OCI-LY3 (cell line): ENCODE data around the gene RAB24.

ENCODE experiments used
- H2AFZ ChIP-seq: fragments of 200-600, 300-600 bp; shearing (Covaris generic); 2 replicates; pipeline ENCODE4 v1.6.0; 2014; ENCODE audit warnings: antibody characterized with exemption, low read depth, low read length
- H3K27ac ChIP-seq: fragments of 200-600, 300-600 bp; sonication (generic); 2 replicates; pipeline ENCODE4 v1.5.1; 2014; ENCODE audit warnings: mild to moderate bottlenecking, low read length, moderate library complexity, mixed read lengths
- H3K27me3 ChIP-seq: fragments of 200-600, 300-600 bp; sonication (generic); 2 replicates; pipeline ENCODE4 v1.6.1; 2014; ENCODE audit warnings: low read depth, low read length, mixed read lengths
- H3K36me3 ChIP-seq: fragments of 200-600, 300-600 bp; sonication (generic); replicated peaks from 2 replicates; pipeline ENCODE3; 2014; ENCODE audit warnings: low read depth, low read length, mixed read lengths
- H3K4me1 ChIP-seq: fragments of 300-600, 200-600 bp; sonication (generic); 2 replicates; pipeline ENCODE4 v1.6.1; 2014; ENCODE audit warnings: low read length, mixed read lengths
- H3K4me2 ChIP-seq: fragments of 200-600, 300-600 bp; sonication (generic); 2 replicates; pipeline ENCODE4 v1.6.1; 2014; ENCODE audit warnings: low read length, mixed read lengths
- H3K4me3 ChIP-seq: fragments of 300-600, 200-600 bp; sonication (generic); 2 replicates; pipeline ENCODE4 v1.5.1; 2014; ENCODE audit warnings: antibody characterized with exemption, mild to moderate bottlenecking, low read length, moderate library complexity
- H3K79me2 ChIP-seq: fragments of 300-600, 200-600 bp; shearing (Covaris generic); 2 replicates; pipeline ENCODE4 v1.6.1; 2014; ENCODE audit warnings: mild to moderate bottlenecking, low read length, mixed read lengths
- H3K9ac ChIP-seq: fragments of 300-600, 200-600 bp; shearing (Covaris generic); 2 replicates; pipeline ENCODE4 v1.6.0; 2014; ENCODE audit warnings: mild to moderate bottlenecking, low read length, moderate library complexity
- H3K9me3 ChIP-seq: fragments of 200-600, 300-600 bp; shearing (Covaris generic); 2 replicates; pipeline ENCODE4 v1.6.1; 2014; ENCODE audit warnings: low read length, mixed read lengths; ENCODE audit not compliant: insufficient read depth
- H4K20me1 ChIP-seq: fragments of 200-600, 300-600 bp; sonication (generic); 2 replicates; pipeline ENCODE4 v1.6.1; 2016; ENCODE audit warnings: low read length, mixed read lengths; ENCODE audit not compliant: insufficient read depth
- EZH2phosphoT487 ChIP-seq: fragments of 200-600 bp; shearing (Covaris generic); IDR thresholded peaks from 2 replicates; pipeline ENCODE4 v1.6.1; 2018; ENCODE audit warnings: antibody characterized with exemption, mixed run types, low read depth
- TF ChIP-seq, protein P1 (sequence below): fragments of 200-600, 300-600 bp; sonication (generic); IDR thresholded peaks from 2 replicates; pipeline ENCODE4 v1.5.1; 2014; ENCODE audit warnings: antibody characterized with exemption, low read length, low read depth

RAB24 gene

DNA sequence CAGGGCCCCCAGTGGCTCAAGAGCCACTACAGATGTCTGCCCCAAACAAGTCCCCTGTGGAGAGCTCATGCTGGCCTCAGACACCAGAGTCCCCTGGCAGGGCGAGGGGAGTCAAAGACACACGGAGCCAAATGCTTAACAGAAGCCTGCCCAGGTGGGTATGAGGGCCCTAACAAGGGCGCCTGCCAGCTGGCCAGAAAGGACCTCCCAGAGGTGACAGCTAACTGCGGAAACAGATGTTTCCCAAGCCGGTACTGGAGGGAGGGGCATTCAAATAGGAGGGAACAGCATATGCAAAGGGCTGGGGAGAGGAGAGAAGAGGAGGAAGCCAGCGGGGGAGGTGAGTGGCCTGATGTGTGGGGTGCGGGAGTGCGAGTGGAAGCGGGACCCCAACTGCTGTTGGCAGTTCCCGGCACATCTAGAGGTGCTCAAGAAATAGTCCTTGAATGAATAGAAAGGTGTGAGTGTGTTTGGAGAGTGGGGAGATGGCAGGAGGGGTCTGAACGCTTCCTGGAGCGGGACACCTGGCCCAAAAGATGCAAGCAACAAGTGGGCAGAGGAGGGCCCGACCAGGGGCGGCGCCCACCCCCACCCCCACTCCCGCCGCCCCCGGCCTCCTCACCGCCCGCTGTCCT, 7.4 kb upstream of the RAB24 start:
- Histone ChIP-seq H3K4me3 (peak overlapping the region; percentile 86), H3K27ac (no peak overlapping the region), H3K4me2 (peak overlapping the region; percentile 86), H3K4me1 (peaks cover 24% of the 10 kb centered on the region), H3K9me3 (no peaks in the 10 kb centered on the region), H3K27me3 (no peaks in the 10 kb centered on the region), H3K36me3 (peaks cover 16% of the 10 kb centered on the region), H4K20me1 (peaks cover 15% of the 10 kb centered on the region; the same call in 1 of the 2 replicates), H3K79me2 (peaks cover 3% of the 10 kb centered on the region), H3K9ac (peak overlapping the region; percentile 90), H2AFZ (no peak overlapping the region)
- no peak for TF ChIP-seq EZH2phosphoT487
- TF ChIP-seq, protein P1, sequence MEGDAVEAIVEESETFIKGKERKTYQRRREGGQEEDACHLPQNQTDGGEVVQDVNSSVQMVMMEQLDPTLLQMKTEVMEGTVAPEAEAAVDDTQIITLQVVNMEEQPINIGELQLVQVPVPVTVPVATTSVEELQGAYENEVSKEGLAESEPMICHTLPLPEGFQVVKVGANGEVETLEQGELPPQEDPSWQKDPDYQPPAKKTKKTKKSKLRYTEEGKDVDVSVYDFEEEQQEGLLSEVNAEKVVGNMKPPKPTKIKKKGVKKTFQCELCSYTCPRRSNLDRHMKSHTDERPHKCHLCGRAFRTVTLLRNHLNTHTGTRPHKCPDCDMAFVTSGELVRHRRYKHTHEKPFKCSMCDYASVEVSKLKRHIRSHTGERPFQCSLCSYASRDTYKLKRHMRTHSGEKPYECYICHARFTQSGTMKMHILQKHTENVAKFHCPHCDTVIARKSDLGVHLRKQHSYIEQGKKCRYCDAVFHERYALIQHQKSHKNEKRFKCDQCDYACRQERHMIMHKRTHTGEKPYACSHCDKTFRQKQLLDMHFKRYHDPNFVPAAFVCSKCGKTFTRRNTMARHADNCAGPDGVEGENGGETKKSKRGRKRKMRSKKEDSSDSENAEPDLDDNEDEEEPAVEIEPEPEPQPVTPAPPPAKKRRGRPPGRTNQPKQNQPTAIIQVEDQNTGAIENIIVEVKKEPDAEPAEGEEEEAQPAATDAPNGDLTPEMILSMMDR = no peak

DNA sequence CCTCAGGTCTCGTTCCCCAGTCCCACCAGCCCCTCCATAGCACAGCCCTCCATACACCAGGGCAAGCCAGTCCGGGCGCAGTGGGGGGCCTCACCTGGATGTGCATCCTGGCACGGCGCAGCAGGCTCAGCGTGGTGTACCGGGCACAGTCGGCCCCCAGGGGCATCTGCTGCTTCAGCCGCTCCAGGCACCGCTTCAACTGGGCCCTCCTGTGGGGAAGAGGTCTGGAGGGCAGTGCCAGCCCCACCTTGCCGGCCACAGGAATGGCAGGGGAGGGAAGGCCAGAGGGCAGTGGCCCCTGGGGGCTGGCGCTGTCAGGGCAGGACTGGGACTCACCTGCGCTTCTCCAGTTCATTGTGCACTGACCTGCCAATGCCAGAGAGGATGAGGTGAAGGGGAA, 6.8 kb upstream of the RAB24 start:
- no peak overlapping the region for H3K27ac ChIP-seq
- H3K79me2 ChIP-seq = peaks cover 8% of the 10 kb centered on the region
- H3K27me3 ChIP-seq = no peaks in the 10 kb centered on the region

DNA sequence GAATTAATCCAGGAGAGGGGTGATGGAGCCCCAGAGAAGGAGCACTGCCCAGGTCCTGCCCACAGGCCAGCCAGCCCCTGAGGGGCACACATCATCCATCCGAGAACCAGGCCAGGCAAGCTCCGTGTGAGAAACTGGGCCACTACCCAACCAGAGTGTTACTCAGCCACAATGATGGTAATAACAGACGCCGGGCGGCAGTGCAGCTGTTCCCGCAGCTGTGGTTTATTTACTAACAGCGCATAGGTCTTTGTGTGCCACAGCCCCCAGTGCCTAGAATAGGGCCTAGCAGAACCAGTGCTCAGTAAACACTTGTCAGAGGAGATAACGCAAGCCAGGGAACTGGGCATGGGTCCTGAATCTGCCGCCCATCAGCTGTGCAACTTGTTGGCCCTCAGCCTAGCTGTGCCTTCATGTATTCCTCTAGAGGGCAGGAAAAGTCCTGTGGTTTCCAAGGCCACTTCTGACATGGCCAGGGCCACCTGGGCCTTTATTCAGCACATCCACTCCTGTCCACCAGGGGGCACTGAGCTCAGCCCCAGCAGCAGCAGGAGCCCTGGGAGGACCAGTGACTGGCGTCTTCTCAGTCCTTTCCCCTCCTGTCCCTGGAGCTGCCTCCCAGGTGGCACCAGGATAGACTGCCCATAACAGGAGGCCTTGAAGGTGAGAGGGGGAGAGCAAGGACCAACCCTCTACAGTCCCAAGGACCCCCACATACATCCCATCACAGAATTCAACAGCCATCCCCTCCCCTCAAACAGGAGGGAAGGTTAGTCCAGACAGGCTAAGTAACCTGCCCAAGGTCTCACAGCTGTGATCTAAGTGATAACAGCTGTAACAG, 6.1 kb upstream of the RAB24 start:
- peak overlapping the region; percentile 13; the same call in 1 of the 2 replicates for H3K4me2 ChIP-seq
- no peak overlapping the region for H3K27ac ChIP-seq
- TF ChIP-seq, protein P1 = peak; percentile 81
- no peak for TF ChIP-seq EZH2phosphoT487
- H3K36me3 ChIP-seq = peaks cover 21% of the 10 kb centered on the region
- H3K4me3 ChIP-seq = no peak overlapping the region
- H3K4me1 ChIP-seq = peaks cover 32% of the 10 kb centered on the region
- H3K79me2 ChIP-seq = peaks cover 16% of the 10 kb centered on the region
- H3K9me3 ChIP-seq = no peaks in the 10 kb centered on the region
- H3K9ac ChIP-seq = no peak overlapping the region
- H4K20me1 ChIP-seq = peaks cover 15% of the 10 kb centered on the region; the same call in 1 of the 2 replicates
- H2AFZ ChIP-seq = no peak overlapping the region
- no peaks in the 10 kb centered on the region for H3K27me3 ChIP-seq

More for the DNA sequence above, 6.8 kb upstream of the RAB24 start:
- peak overlapping the region; percentile 86 for H3K4me2 ChIP-seq
- peaks cover 20% of the 10 kb centered on the region for H3K36me3 ChIP-seq
- no peak for TF ChIP-seq EZH2phosphoT487
- TF ChIP-seq, protein P1 = no peak
- H4K20me1 ChIP-seq = peaks cover 15% of the 10 kb centered on the region; the same call in 1 of the 2 replicates
- H2AFZ ChIP-seq = no peak overlapping the region
- H3K4me3 ChIP-seq = peak overlapping the region; percentile 86
- H3K4me1 ChIP-seq = peaks cover 26% of the 10 kb centered on the region
- no peak overlapping the region for H3K9ac ChIP-seq
- H3K9me3 ChIP-seq = no peaks in the 10 kb centered on the region

DNA sequence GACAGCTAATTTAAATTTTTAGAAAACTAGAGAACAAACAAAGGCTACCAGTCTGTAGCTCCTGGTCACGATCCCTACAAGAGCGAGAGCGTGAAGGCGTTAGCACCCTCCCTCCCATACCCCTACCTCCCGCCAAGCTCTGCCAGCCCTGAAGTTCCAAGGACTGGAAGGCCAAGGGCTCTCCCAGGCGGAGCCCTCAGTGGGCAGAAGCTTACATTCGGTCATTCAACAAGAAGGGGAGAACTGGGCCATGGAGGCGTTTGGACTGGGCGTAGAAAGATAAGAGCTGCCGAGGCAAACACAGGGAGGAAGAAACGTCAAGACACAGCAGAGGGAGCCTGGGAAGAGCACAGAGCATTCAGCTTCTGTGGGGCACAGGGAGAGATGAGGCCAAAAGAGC, 5.2 kb upstream of the RAB24 start:
- Histone ChIP-seq H3K9me3 (no peaks in the 10 kb centered on the region), H3K79me2 (peaks cover 24% of the 10 kb centered on the region), H3K27me3 (no peaks in the 10 kb centered on the region), H2AFZ (no peak overlapping the region), H4K20me1 (peaks cover 15% of the 10 kb centered on the region; the same call in 1 of the 2 replicates), H3K4me2 (no peak overlapping the region), H3K36me3 (peaks cover 21% of the 10 kb centered on the region), H3K4me1 (peaks cover 32% of the 10 kb centered on the region), H3K27ac (no peak overlapping the region), H3K4me3 (no peak overlapping the region), H3K9ac (no peak overlapping the region)
- TF ChIP-seq, protein P1 = no peak
- TF ChIP-seq EZH2phosphoT487 = no peak
